Measurements from ENCODE around the gene CLCN4. TPM values are rescaled to one million over a fixed set of nuclear protein-coding genes. Genes with fewer than 3 reads are reported as not detected.

Gene CLCN4
- polyA plus RNA-seq, 1 donor = 5.2 TPM

DNA sequence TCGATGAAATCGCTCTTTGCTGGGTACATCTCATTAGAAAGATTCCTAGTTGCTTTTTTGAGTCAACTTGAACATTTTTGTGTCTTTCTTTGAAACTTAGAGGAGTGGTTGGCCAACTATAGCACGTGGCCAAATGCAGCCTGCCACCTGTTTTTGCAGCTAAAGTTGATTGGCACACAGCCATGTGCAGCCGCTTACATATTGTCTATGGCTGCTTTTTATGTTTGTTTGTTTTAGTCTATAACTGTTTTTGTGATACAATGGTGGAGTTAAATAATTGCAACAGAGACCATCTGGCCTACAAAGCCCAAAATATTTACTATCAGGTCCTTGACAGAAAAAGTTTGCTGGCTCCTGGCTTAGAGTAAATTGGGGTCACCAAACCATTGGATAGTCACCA is 86.3 kb downstream of the CLCN4 start:
- no peak for DNase-seq

DNA sequence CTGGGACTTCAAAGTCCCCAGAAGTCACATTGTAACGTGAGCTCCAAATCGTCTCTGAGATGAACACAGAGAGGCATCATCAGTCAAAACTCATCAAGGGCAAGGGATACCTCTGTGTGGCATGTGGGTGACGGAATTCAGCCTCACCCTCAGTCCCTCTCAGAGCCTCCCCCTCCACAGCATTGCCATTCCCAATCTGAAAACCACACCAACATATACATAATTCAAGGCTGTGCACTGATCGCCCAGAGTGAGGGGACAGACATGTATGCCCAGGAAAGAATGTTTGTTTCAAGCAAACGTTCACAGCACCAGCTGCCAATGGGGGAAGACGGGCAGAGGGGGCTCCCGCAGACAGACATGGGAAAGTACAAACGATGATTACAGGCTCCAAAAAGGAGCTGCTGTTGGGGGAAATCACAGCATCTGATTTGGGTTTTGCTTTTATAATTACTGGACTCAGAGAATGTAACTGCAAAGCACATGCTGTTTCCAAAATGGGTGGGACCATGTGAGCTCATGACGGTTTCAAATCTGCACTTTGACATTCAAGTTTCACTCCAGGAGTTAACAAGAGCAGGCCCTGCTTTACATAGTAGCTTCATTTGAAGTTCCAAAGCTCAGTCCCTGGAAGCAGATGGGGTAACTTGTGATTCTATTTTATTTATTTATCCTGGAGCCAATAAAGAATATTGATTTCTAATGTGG is 88.3 kb downstream of the CLCN4 start:
- DNase-seq = no peak

DNA sequence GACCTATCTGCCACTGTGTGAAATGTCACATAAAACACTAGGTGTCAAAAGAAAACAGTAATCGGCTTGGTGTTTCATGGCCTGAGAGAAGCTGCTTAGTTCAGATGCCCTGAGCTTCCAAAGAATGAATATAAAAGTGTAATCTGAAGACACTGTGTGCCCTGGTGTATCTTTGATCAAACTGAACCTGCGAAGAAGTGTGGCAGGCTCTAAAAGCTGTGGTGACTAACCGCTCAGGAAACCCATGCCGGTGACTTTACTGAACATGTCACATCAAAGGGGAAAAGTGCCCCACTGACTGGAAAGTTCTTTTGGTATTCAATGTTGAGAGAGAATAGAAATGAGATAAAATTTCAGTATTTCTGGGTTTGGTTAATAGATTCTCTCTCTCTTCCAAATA is 89.1 kb downstream of the CLCN4 start:
- no peak for DNase-seq

DNA sequence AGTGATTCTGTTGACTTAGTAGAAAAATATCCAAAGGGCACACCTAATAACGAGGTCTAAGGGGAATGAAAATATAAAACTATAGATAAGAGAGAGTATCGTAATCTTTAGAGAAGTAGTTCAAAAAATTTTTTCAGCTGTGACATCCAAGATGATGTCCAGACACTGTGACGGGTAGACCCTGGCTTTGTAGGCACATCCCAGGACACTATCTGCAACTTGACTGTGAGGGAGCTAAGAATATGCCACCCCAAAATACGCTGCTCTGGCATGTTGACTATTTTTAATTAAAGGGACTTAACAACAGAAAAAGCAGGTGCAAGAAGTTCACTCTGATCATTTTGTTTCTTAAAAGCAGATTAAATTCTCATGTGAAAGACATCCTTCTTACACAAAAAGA is 89.5 kb downstream of the CLCN4 start:
- no peak for DNase-seq

DNA sequence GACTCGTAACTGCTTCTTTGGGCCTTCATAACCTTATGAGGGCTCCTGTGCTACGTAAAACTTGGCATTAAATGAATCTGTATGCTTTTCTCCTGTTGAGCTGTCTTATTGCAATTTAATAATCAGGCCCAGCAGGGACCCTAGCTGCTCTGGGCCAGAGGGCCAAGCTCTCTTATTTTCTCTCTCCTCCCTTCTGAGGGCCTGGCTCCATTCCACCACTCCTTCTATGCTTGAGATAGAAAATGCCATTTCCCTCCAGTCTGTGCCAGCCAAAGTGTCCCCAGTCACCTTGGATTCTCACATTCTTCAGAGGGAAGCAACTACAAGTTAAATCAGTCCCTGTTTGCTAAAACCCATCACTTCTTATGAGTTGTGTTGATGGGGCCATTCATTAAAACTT is 90.1 kb downstream of the CLCN4 start:
- DNase-seq = no peak

DNA sequence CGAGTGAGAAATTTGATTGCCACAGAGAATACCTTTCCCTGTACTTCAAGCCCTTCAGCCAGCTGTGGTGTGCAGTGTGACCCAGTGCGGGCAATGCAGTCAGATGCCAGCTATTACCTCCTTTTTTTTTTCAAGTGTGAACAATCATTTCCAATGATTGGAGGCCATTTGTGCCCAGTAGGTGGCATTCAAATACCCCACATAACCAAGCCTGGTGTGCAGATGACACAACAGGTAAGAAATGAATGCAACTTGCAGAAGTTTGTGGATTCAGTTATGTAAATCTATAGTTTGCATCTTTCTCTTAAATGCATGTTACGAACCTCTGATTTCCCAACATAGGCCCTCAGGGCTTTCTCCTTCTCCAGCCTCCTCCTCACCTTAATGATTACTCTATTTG is 98.0 kb downstream of the CLCN4 start:
- DNase-seq = no peak

DNA sequence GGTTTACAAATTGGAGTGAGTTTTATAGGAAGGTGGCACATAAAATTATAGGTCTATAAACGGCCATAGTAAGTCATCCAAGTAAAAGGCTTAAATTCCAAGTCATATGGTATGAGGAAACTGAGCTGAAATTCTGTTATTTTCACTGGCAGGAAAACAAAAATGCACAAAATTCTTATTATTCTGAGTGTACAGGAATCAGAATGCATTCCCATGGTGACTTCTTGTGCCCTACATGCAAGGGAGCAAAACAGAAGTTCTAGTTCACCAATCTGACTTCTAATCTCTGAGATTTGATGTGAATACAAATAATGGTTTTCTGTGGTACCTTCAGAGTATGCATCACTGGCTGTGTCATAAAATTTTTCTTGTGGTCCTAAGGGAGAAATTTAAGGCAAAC is 102.9 kb downstream of the CLCN4 start:
- no peak for DNase-seq

DNA sequence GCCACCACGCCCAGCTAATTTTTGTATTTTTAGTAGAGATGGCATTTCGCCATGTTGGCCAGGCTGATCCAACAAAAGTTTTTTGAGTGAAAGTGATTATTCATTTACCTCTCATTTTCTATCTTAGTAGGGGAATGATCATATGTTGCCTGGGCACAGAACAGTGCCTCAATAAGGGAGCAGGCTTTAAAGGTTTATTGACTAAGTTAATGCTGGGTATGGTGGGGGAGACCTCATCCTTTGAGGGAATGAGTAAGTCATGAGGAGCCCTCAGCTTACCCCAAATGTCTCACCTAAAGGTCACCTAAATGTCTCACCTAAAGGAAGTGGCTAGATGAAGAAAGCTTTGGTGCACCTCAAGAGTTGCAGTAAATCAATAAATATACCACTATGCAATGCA is 109.0 kb downstream of the CLCN4 start:
- DNase-seq = no peak

DNA sequence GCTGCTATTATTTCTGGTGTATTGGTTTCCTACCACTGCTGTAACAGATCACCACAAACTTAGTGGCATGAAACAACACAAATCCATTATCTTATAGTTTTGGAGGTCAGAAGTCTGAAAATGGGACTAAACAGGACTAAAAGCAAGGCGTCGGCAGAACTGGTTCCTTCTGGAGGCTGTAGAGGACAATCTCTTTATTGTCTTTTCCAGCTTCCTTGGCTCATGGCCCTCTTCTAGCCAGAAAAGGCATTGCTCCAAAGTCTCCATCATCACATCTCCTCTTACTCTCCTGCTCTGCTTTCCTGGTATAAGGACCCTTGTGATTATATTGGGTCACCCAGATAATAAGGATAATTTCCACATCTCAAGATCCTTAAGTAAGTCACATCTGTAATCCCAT is 121.9 kb downstream of the CLCN4 start:
- no peak for DNase-seq

DNA sequence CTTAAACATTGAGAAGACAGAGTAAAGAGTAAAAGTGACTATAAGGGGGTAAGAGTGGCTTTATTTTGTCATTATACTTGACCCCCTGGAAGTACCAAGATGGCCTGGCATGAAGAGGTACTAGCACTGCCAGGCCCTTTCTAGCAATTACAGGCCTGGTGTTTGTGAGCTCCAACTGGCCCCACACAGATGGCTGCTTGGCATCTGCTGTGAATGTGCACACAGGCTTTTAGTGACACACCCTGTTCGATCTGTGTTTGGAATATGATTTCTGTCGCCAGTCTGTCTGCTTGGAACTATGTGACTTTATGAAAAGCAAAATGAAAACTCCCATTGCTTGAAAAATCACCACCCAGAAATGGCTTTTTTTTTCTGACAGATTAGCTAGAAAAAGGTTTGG is 123.3 kb downstream of the CLCN4 start:
- no peak for DNase-seq

DNA sequence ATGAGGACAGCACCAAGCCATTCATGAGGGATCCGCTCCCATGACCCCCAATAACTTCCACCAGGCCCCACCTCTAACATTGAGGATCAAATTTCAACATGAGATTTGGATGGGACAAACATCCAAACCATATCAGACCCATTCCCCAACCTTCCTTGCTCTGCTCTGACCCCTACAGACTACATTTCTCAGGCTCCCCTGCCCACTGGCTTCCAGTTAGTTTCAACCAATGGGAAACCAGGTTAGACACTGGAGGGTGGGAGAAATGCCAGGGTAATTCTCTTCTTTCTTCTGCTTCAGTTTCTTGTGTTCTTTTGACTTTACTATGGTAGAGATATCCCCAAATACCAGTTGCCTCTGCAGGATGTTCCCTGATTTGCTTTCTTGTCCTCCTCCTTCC is 125.7 kb downstream of the CLCN4 start:
- no peak for DNase-seq

DNA sequence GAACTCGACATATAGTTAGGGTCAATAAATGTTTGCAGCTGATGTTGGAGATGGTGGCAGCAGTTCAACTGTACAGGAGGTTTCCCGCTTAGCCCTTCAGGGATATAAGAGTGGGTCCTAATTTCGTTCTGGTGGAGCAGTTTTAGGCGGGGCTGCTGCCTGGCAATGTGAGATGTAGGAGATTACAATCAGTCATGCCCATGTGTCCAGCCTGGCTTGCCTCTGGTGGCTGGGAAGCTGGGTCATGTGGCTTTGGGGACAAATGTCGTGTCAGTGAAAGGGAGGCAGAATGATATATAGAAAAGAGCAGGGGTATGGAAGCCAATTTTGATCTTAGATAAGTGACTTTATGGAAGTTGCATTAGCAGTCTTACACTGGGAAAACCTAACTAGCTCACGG is 129.4 kb downstream of the CLCN4 start:
- no peak for DNase-seq

Other genes starting within 250 kb of the CLCN4 start
- 0.18 TPM for gene CLDN34, start 189.6 kb upstream of the CLCN4 start, polyA plus RNA-seq (ENCODE audit: insufficient read length)